ENCODE results near the gene ITPR2. TPM values are rescaled to one million over a fixed set of nuclear protein-coding genes. Genes with fewer than 3 reads are reported as not detected.

ITPR2 gene
- total and polyA plus RNA-seq, 4 donors, result 11.7 to 93.3 (median 35.4) TPM

DNA sequence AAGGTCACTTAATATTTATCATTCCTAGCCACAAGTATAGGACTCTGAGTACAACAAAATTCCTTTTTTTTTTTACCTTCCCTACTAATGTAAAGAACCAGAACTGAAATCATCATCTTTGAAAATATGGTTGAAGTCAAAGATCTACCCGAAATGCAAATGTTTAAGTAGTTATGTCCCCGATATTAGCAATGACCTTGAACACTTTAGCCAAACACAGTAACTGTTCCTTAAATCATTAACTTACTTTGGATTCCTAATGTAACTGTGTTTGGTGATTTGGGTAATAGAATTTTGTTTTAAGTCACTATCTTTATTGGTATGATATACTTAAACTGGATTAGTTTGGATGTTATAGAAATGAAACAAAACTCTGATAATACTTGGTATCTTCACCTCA, 14.4 kb downstream of the ITPR2 start (continued):
- TF ChIP-seq HNF4A (conservative IDR thresholded peaks at IDR 0.05), result no peak

DNA sequence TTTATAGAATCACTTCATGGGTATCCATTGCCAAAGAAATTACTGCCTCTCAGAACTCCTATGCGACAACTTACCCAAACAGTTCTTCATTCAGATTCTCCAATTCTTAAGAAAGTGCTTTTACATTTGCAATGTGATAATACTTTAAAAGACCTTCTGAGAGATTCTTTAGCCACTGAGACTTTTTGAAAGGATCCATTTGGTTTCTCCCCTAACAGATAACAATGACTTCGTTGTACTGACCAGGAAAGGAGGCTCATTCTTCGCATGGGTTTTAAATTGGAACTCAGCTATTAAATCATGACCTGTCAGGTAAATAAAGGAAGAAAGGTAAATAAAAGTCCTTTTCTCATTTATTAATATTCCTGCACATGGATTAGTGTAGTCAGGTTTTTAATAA, 14.8 kb downstream of the ITPR2 start:
- peaks cover 5 to 52% (median 24%) of the 10 kb centered on the region in 4 donors for H3K4me1 ChIP-seq (ENCODE audit: control insufficient read depth in 4 of 4, insufficient read depth in 4 of 4, low read length in 3 of 4)
- H3K9ac ChIP-seq (ENCODE audit: low read depth in 1 of 2, low read length in 2 of 2), result no peak overlapping the region
- DNase-seq (ENCODE audit: low spot score), result no peak
- TF ChIP-seq JUND (IDR thresholded peaks at IDR 0.05) (no peak), SP1 (IDR thresholded peaks at IDR 0.05) (no peak), YY1 (IDR thresholded peaks at IDR 0.05) (no peak)
- TF ChIP-seq, protein P1, sequence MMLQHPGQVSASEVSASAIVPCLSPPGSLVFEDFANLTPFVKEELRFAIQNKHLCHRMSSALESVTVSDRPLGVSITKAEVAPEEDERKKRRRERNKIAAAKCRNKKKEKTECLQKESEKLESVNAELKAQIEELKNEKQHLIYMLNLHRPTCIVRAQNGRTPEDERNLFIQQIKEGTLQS (IDR thresholded peaks at IDR 0.05), result no peak
- WGBS, result 79% methylated on average over 3 of the region's 3 CpGs
- no peak overlapping the region for H3K4me3 ChIP-seq (ENCODE audit: low read depth in 1 of 3, low read length in 3 of 3)
- H3K27me3 ChIP-seq (ENCODE audit: control insufficient read depth in 4 of 4, insufficient read depth in 4 of 4, low read length in 3 of 4), result no peaks in the 10 kb centered on the region
- no peaks in the 10 kb centered on the region for H3K36me3 ChIP-seq (ENCODE audit: control insufficient read depth in 4 of 4, insufficient read depth in 3 of 4, low read depth in 1 of 4, low read length in 3 of 4)
- H3K9me3 ChIP-seq (ENCODE audit: control insufficient read depth in 4 of 4, low read length in 3 of 4), result no peaks in the 10 kb centered on the region
- no peak overlapping the region for H3K27ac ChIP-seq (ENCODE audit: low read depth in 1 of 2, low read length in 2 of 2)

DNA sequence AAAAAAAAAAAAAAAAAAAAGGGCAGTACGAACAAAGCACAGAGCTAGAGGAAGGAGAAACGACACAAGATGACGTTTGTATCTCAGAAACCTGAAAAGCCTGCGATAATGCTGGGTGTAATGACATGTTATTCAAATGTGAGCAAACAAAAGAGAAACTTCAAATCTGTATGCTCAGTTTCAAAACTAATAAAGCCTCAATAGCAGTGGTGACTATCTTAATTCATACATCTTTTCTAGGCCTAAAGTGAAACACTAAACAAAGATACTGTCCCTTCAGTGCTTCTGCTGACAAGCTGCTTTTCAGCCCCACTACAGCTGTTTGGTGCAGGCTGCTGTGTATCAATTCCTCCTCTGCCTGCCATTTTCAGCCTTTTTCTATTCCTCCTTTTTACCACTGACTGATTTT, 15.8 kb downstream of the ITPR2 start:
- WGBS, result 62% methylated on average over 4 of the region's 4 CpGs
- TF ChIP-seq GABPA (IDR thresholded peaks at IDR 0.05 in 1 of 2, conservative IDR thresholded peaks at IDR 0.05 in 1 of 2), result no peak
- TF ChIP-seq HNF4G (IDR thresholded peaks at IDR 0.05), result no peak
- Histone ChIP-seq H3K4me3 (ENCODE audit: low read depth in 1 of 3, low read length in 3 of 3) (no peak overlapping the region), H3K27ac (ENCODE audit: low read depth in 1 of 2, low read length in 2 of 2) (no peak overlapping the region), H3K9ac (ENCODE audit: low read depth in 1 of 2, low read length in 2 of 2) (no peak overlapping the region), H3K27me3 (ENCODE audit: control insufficient read depth in 4 of 4, insufficient read depth in 4 of 4, low read length in 3 of 4) (no peaks in the 10 kb centered on the region), H3K36me3 (ENCODE audit: control insufficient read depth in 4 of 4, insufficient read depth in 3 of 4, low read depth in 1 of 4, low read length in 3 of 4) (no peaks in the 10 kb centered on the region), H3K4me1 (ENCODE audit: control insufficient read depth in 4 of 4, insufficient read depth in 4 of 4, low read length in 3 of 4) (peaks cover 5 to 48% (median 23%) of the 10 kb centered on the region in 4 donors), H3K9me3 (ENCODE audit: control insufficient read depth in 4 of 4, low read length in 3 of 4) (no peaks in the 10 kb centered on the region)
- no peak for DNase-seq (ENCODE audit: low spot score)

DNA sequence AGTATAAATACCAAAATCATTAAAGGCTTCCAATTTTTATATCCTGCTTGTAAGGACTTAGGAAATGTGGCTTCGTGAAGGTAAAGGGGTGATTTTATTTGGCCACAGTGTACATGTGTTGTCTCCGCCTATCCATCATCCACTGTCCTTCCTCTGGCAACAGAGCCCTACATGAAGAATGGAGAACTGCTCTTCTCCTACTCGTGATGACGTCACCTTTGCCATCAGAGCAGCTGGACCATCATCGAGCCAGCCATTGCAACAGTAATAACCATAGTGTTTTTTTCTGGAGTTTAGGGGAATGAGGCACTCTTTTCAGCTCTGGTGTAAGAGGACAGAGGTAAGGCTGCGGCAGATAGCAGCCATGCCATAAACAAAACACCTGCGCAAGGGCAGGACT, 19.2 kb downstream of the ITPR2 start:
- Histone ChIP-seq H3K4me3 (ENCODE audit: low read depth in 1 of 3, low read length in 3 of 3) (no peak overlapping the region), H3K4me1 (ENCODE audit: control insufficient read depth in 4 of 4, insufficient read depth in 4 of 4, low read length in 3 of 4) (peaks cover 2 to 39% (median 10%) of the 10 kb centered on the region in 4 donors), H3K9me3 (ENCODE audit: control insufficient read depth in 4 of 4, low read length in 3 of 4) (no peaks in the 10 kb centered on the region), H3K27me3 (ENCODE audit: control insufficient read depth in 4 of 4, insufficient read depth in 4 of 4, low read length in 3 of 4) (no peaks in the 10 kb centered on the region), H3K36me3 (ENCODE audit: control insufficient read depth in 4 of 4, insufficient read depth in 3 of 4, low read depth in 1 of 4, low read length in 3 of 4) (no peaks in the 10 kb centered on the region), H3K9ac (ENCODE audit: low read depth in 1 of 2, low read length in 2 of 2) (no peak overlapping the region), H3K27ac (ENCODE audit: low read depth in 1 of 2, low read length in 2 of 2) (no peak overlapping the region)
- 85% methylated on average over 7 of the region's 7 CpGs for WGBS
- TF ChIP-seq RXRA (IDR thresholded peaks at IDR 0.05) (no peak), NR2F2 (IDR thresholded peaks at IDR 0.05) (no peak), HNF4A (conservative IDR thresholded peaks at IDR 0.05) (no peak), SP1 (IDR thresholded peaks at IDR 0.05) (no peak), EGR1 (IDR thresholded peaks at IDR 0.05; ENCODE audit: low read depth in 2 of 2) (no peak), FOXA1 (IDR thresholded peaks at IDR 0.05) (no peak), TAF1 (conservative IDR thresholded peaks at IDR 0.05) (no peak), HNF4G (IDR thresholded peaks at IDR 0.05) (no peak), FOXA2 (IDR thresholded peaks at IDR 0.05) (no peak), RAD21 (IDR thresholded peaks at IDR 0.05) (no peak), JUND (IDR thresholded peaks at IDR 0.05) (no peak), YY1 (IDR thresholded peaks at IDR 0.05) (no peak)
- TF ChIP-seq, protein P2, sequence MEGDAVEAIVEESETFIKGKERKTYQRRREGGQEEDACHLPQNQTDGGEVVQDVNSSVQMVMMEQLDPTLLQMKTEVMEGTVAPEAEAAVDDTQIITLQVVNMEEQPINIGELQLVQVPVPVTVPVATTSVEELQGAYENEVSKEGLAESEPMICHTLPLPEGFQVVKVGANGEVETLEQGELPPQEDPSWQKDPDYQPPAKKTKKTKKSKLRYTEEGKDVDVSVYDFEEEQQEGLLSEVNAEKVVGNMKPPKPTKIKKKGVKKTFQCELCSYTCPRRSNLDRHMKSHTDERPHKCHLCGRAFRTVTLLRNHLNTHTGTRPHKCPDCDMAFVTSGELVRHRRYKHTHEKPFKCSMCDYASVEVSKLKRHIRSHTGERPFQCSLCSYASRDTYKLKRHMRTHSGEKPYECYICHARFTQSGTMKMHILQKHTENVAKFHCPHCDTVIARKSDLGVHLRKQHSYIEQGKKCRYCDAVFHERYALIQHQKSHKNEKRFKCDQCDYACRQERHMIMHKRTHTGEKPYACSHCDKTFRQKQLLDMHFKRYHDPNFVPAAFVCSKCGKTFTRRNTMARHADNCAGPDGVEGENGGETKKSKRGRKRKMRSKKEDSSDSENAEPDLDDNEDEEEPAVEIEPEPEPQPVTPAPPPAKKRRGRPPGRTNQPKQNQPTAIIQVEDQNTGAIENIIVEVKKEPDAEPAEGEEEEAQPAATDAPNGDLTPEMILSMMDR (IDR thresholded peaks at IDR 0.05; ENCODE audit: low read depth, low read length, missing input control), result no peak
- TF ChIP-seq, protein P1 (IDR thresholded peaks at IDR 0.05), result no peak
- TF ChIP-seq, protein P3, sequence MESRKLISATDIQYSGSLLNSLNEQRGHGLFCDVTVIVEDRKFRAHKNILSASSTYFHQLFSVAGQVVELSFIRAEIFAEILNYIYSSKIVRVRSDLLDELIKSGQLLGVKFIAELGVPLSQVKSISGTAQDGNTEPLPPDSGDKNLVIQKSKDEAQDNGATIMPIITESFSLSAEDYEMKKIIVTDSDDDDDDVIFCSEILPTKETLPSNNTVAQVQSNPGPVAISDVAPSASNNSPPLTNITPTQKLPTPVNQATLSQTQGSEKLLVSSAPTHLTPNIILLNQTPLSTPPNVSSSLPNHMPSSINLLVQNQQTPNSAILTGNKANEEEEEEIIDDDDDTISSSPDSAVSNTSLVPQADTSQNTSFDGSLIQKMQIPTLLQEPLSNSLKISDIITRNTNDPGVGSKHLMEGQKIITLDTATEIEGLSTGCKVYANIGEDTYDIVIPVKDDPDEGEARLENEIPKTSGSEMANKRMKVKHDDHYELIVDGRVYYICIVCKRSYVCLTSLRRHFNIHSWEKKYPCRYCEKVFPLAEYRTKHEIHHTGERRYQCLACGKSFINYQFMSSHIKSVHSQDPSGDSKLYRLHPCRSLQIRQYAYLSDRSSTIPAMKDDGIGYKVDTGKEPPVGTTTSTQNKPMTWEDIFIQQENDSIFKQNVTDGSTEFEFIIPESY (IDR thresholded peaks at IDR 0.05), result no peak
- TF ChIP-seq, protein P4, sequence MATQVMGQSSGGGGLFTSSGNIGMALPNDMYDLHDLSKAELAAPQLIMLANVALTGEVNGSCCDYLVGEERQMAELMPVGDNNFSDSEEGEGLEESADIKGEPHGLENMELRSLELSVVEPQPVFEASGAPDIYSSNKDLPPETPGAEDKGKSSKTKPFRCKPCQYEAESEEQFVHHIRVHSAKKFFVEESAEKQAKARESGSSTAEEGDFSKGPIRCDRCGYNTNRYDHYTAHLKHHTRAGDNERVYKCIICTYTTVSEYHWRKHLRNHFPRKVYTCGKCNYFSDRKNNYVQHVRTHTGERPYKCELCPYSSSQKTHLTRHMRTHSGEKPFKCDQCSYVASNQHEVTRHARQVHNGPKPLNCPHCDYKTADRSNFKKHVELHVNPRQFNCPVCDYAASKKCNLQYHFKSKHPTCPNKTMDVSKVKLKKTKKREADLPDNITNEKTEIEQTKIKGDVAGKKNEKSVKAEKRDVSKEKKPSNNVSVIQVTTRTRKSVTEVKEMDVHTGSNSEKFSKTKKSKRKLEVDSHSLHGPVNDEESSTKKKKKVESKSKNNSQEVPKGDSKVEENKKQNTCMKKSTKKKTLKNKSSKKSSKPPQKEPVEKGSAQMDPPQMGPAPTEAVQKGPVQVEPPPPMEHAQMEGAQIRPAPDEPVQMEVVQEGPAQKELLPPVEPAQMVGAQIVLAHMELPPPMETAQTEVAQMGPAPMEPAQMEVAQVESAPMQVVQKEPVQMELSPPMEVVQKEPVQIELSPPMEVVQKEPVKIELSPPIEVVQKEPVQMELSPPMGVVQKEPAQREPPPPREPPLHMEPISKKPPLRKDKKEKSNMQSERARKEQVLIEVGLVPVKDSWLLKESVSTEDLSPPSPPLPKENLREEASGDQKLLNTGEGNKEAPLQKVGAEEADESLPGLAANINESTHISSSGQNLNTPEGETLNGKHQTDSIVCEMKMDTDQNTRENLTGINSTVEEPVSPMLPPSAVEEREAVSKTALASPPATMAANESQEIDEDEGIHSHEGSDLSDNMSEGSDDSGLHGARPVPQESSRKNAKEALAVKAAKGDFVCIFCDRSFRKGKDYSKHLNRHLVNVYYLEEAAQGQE (IDR thresholded peaks at IDR 0.05), result no peak
- no peak for DNase-seq (ENCODE audit: low spot score)
